Skeletal muscle cell (primary cell): Measurements from ENCODE around the gene UNC5C.

Experiments
- DNase-seq: peaks from one replicate; pipeline ENCODE4 v3.0.0-alpha.2; 2010; ENCODE audit warnings: low read depth
- H3K4me3 ChIP-seq: 2 replicates; pipeline ENCODE4 v1.5.1; 2011; ENCODE audit warnings: low read depth, mild to moderate bottlenecking, control low read depth, low read length, moderate library complexity

The UNC5C gene

DNA sequence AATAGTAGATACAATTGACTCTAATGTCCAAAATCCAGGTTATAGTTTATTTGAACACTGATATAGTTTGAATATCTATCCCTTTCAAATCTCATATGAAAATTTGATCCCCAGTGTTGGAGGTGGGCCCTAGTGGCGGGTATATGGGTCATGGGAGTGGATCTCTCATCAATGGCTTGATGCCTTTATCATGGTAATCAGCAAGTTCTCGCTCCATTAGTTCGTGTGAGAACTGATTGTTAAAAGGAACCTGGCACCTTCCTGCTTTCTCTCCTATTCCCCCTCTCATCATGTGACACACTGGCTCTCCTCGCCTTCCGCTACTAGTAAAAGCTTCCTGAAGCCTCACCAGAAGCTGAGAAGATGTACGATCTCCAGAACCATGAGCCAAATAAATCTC lies 70.1 kb downstream of the UNC5C start:
- DNase-seq, result no peak
- H3K4me3 ChIP-seq, result no peak overlapping the region

DNA sequence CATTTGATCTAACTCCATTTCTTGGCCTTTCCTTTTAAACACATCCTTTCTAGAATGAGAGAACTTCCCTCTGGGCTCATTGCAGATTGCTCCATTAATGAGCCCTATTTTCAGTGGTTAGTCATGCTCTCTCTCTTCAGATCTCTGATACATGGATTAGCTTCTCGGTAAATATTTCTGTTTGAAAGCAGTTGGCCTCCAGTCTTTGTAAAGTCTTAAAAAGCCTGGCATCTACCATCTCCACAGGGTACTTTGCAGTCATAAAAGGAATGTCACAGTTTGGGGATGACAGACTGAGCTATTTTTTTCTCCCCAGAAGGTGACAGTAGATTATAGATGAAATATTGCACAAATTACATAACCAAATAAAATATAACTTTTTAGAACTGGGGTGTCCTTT lies 72.7 kb downstream of the UNC5C start:
- H3K4me3 ChIP-seq, result no peak overlapping the region
- no peak for DNase-seq

DNA sequence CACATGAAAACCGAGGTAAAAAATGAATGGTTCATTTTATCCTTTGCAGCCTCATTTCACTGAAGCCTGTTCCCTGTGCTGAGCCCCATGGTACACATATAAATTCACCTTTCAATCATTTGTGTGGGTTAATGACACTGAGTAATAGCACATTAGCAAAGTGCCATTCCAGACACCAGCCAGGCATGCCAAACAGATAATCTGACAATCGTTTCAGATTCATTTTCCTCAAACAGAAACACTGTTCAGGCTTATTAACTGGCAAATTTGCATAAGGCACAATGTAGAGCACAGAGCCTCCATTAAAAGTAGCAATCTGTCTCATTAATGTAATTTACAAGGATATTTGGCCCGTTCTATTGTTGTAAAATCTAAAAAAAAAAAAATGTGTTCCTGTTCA lies 76.2 kb downstream of the UNC5C start:
- no peak for DNase-seq
- H3K4me3 ChIP-seq, result no peak overlapping the region

DNA sequence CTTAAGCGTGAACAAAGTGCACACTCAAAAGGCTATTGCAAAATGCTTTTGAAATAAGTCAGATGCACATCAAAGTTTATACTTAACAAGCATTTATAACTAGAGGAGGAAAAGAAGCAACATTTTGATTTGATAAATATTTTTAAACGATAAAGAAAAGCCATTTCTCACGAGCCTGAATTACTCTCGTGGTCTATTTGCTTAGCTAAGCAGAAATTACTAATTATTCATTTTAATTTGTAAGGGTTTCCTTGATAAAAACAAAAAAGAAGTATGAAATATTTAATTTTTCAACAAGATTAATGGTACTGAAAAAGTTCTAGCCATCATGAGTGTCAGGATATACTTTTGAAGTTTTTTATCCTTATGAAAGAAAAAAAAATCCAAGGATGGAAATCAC lies 78.2 kb downstream of the UNC5C start:
- DNase-seq, result no peak
- H3K4me3 ChIP-seq, result no peak overlapping the region

DNA sequence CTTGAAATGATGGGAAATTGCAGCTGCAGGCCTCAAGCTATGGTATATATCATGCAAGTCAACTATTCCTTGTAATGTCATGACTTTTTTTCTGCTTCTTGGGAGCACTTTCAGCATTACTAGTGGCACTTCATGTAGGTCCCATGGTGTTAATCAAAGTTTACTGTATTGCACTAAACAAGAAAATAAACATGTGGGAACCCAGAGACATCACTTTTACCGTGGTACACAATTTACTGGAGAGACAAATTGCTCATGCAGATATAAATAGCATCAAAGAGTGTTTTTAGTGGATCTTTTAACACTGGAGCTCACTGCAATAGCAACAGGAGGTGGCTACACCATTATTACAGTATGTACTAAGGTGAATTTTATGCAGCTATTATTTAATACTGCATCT lies 79.2 kb downstream of the UNC5C start:
- no peak for DNase-seq
- no peak overlapping the region for H3K4me3 ChIP-seq

DNA sequence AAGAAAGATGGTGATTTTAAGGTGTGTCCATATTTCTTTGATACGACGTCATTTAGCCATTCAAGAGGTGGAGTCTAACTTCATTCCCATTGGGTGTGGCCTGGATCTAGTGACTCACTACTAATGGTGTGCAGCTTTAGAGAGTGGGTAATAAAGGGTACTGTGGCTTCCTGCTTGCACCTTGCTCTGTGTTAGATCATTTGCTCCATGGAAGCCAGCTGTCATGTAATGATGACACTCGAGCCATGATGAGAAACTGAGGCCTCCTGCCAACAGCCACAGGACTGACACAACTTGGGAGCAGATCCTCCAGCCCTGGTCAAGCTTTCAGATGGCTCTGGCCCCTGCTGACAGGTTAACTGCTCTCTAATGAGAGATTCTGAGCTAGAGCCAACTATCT lies 82.0 kb downstream of the UNC5C start:
- DNase-seq, result no peak
- H3K4me3 ChIP-seq, result no peak overlapping the region

DNA sequence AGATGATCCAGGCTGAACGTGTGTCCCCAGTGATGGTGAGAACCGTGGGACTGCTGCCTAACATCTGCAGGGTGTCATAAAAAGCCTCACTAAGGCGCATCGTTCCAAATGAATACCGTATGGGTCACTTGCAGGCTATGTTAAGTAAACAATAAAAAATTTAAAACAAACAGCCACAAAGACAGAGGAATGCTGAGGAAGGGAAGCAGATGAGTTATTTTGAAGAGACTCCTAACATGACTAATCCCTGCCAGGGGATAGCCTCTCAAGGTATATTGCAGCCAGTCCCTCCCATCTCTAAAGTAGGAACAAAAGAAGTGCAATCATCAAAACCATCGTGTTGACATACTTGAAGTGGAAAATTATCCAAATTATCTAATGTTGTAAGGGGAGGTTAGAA lies 83.8 kb downstream of the UNC5C start:
- peak; percentile 4 for DNase-seq
- no peak overlapping the region for H3K4me3 ChIP-seq

DNA sequence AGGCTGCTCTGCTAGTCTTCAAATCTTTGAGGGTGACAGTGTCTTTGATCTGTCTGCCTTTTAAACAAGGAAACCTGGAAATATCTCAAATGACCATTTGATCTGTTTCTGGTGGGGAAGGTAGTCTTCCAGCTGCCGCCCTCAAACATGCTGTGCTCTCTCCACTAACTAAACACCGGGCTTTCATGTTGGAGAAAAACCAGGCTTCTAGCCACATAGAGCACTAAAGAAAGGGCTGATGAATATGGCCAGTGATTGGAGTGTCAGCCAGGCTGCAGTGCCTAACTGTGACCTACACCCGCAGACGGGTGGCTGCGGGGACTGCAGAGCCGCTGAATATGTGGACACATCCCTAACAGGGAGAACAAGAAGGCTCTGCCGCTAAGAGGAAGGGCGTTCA lies 85.9 kb downstream of the UNC5C start:
- no peak overlapping the region for H3K4me3 ChIP-seq
- no peak for DNase-seq

DNA sequence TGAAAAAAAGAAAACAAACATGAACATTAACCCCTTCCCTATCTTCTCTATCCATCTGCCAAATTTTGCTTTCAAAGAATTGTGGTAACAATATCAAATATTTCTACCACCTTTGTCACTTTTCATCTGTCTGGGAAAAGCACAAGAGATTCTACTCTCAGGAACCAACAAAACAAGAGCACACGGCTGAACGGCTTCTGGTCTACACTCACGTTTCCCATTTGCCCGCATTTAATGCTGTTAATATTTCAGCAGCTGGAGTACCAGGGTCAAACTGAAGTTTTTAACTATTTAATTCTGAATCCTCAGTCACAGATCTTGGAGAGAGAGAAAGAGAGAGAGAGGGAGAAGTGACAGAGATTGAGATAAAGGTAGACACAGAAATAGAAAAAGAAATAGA lies 91.4 kb downstream of the UNC5C start:
- H3K4me3 ChIP-seq, result no peak overlapping the region
- DNase-seq, result no peak

DNA sequence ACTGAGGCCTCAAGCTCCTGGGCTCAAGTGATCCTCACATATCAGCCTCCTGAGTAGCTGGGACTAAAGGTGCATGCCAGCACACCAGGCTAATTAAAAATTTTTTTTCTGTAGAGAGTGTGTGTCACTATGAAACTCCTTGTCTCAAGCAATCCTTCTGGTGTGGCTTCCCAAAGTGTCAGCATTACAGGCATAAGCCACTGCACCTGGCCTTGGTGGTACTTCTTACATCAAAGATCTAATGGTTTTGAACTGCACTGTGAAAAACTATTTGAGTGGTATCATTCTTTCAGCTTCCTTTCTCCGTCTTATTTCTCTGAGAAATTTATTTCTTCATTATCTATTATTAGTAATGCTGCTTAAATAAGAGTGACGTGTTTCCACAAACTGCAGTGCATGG lies 98.5 kb downstream of the UNC5C start:
- no peak for DNase-seq
- no peak overlapping the region for H3K4me3 ChIP-seq

DNA sequence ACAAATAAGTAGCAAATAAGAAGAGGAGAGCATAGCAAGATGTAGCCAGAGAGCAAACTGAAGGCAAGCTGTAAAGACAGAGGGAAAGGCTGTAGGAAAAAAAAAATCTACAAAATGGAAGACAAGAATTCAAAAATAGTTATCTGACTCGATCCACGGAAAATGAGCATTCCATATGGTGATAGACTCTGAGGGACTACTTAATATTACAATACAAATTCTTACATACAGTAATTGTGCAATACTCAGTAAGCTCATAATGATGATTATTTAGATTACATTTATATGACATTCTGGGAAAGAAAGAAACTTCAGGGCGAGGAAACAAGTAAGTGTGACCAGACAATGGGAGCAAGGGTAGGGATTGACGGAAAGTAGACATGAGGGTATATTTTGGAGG lies 102.6 kb downstream of the UNC5C start:
- DNase-seq, result no peak
- no peak overlapping the region for H3K4me3 ChIP-seq

DNA sequence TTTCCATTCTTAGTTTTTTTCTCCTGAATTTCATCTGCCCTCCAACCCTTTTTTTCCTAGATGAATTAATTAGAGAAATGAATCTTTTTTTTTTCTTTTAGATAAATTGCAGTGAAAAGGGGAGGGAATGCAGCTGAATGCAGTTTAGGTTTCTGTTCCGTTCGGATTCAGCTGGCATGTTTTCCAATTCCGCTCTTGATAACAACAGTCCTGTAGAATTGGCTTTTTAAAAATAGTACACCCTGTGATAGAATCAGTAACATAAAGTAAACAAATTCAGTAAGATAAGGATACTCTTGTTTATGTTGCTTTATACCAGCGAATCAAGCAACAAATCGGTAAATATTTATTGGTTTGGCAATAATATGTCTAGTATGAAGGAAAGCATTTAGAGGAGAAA lies 103.5 kb downstream of the UNC5C start:
- no peak for DNase-seq
- H3K4me3 ChIP-seq, result no peak overlapping the region

DNA sequence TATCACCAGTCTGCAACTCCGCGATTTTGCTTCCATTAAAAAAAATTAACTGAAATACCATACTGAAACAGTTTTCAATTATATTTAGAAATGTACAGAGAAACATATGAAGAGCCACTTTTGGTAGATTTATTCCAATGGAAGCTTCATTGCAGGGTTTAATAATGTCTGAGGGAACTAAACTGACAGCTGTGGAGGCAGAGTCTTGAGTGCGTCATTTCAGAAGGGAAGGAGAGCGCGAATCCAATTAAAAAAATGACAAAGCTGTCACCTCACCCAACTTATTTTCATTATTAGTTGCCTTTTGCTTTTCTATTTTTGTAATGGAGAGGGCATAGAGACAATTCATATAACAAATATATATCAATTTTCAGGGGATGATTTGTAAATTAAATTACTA lies 104.0 kb downstream of the UNC5C start:
- no peak overlapping the region for H3K4me3 ChIP-seq
- DNase-seq, result no peak

DNA sequence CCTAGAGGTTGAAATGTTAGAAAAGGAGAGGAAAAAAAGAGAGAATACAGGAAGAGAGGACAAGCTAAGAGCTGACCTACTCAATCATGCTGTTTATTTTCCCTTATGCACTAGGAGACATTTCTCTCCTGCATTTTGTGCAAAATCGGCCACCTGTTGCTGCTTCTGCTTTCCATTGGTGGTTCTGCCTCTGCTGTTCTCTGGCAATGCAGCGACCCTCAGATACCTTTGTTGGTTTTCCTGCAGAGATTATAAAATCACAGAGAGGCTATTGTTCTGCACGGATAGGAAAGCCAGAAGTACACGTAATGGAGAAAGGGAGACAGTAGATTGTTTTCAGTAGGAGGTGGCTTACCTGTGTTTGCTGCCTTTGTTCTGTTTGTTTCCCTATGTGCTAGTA lies 108.9 kb downstream of the UNC5C start:
- no peak overlapping the region for H3K4me3 ChIP-seq
- no peak for DNase-seq

DNA sequence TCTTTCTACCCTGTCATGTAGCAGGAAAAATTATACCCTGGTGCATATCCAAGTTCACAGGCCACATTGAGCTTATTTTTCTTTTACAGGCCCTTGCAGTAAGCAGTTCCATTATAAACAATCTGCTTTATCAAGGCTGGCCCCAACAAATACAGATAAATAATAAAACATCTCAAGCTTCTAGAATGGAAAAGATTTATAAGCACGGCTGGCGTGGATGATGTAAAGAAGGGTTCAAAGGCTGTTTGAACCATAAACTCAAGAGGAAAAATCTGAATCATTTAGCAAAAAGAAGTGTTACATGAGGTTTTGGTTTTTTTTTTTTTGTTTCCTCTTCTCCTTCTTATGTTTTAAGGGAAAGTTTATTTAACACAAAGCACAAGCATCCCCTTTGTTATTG lies 109.7 kb downstream of the UNC5C start:
- DNase-seq, result no peak
- no peak overlapping the region for H3K4me3 ChIP-seq

DNA sequence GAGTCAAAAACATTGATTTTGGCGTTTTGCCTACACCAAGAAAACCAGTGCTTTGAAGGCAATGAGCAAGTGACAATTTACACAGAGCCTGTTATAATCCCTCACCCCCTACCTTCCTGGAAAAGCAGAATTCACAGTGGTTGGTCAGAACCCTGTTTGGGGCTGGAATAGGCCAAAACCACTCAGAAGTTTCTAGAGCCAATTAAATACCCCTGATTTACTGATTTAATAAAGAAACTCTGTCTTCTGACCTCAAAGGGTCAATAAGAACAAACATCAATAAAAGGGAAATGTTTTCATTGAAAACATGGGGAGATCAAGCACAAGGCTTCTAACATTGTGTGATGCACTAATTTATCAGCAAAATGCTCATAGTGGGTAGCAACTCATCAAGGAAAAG lies 116.3 kb downstream of the UNC5C start:
- H3K4me3 ChIP-seq, result no peak overlapping the region
- DNase-seq, result no peak

DNA sequence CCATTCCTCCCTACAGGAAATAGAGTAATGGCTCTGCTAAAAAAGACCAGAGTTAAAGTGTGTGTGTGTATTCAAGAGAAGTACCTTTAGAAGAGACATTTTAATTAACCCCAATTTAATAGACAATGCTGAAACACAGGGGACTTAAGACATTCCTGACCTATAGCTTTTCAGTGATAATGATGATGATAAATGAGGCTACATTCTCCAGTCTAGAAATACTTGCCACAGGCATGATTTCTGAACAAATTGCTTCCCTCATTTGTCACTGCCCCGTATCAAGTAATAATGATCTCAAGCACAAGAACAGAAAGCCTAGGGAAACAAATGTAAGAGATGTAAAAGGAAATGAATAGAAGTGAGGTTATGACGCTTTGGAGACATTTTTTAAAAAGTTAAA lies 117.1 kb downstream of the UNC5C start:
- no peak overlapping the region for H3K4me3 ChIP-seq
- DNase-seq, result no peak

DNA sequence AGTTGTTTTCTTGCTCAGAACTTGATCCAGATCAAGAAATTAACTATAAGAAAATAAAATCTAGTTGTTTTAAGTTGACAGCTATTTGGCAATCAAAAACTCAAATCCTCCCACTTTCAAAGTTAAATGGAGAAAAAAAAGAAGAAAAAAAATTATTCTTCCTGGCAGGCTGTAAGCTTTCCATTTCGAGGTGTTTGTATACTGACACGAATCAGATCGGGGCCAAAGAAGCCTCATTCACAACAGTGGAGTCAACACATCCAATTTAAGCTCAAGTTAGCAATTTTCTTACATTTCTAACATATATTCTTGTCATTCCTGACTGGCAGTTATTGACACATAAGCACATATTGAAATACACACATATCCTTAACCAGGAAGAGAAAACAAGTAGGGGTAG lies 119.4 kb downstream of the UNC5C start:
- no peak overlapping the region for H3K4me3 ChIP-seq
- DNase-seq, result no peak

DNA sequence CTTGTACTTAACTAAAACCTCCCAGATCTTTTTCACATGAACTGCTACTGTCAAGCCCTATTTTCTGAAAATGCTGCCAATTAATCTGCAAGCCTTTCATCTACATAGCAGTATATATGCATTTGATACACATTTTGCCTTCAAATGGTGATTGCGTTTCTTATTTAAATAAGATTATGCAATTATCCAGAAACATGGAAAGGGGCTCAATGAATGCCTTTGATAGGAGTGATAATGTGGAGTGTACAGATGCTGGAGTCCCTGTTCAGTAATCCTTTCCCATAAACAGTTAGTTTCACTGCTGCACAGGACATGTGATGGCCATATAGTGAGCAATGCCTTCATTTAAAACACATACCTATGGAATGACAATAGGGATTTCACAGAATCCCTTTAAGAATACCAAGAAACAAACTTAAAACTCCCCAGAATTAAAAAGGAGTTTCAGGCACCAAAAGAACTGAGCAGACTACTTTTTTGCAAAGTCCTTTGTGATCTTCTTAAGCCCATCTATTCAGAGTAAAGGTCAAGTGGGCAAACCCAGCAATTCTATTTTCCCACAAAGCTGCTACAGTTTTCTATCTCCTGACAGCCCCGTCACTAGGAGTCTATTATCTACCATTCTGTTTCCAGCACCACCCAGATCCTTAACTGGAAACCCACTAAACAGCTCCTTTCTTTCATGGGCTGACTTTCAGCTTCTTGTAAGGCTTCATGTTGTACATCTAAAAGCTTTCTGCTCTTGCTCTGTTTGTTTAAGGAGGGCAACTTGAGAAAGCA lies 120.3 kb downstream of the UNC5C start:
- DNase-seq, result no peak
- H3K4me3 ChIP-seq, result no peak overlapping the region

DNA sequence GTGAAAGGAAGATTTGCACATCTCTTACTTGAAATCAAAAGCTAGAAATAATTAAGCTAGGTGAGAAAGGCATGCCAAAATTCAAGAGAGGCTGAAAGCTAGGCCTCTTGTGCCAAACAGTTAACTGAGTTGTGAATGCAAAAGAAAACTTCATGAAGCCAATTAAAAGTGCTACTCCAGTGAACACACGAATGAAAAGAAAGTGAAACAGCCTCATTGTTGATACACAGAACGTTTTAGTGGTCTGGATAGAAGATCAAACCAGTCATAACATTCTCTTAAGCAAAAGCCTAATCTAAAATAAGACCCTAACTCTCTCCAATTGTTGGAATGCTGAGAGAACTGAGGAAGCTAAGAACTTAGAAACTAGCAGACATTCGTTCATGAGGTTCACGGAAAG lies 122.3 kb downstream of the UNC5C start:
- DNase-seq, result no peak
- H3K4me3 ChIP-seq, result no peak overlapping the region

DNA sequence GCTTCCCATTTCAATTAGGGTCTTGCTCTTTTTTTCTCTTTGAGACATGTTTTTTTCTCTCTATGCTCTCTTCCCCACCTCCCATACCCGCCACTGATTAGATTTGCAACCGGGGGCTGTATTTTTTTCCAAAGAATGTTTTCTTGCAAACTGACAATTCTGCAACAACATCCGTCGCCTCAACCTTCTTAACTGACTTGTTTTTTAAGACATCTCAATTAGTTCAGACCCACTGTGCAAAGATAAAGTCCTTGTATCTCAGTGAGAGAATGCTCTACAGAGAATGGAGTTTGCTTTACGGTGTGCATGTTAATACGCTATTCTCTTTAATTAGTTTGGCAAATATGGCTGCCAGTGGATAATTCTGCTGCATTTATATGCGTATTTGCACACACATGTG lies 126.3 kb downstream of the UNC5C start:
- no peak for DNase-seq
- H3K4me3 ChIP-seq, result no peak overlapping the region

DNA sequence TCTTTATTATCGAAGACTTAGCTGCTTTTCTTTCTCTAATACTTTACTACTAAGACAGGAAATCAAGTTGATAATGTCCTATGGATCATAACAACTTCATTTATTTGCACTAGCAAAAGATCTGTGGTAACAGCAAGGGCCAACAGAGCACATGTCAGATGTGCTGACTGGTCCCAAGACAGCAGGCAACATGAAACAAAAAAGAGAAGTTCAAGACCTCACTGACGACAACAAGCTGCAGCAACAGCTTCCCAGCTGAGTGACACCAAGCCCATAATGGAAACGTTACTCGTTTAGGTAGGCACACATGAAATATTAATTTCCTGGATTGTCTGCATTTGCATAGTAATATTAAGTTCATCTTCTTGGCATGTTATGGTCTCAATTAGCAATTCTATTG lies 126.9 kb downstream of the UNC5C start:
- no peak overlapping the region for H3K4me3 ChIP-seq
- no peak for DNase-seq
